ENCODE results near the gene SRL. TPM values are rescaled to one million over a fixed set of nuclear protein-coding genes. Genes with fewer than 3 reads are reported as not detected.

Gene SRL
- total RNA-seq, 1 donor: not detected

GRCh38 chr16:4246777-4247459 is 5.0 kb upstream of the SRL start:
- H3K27me3 ChIP-seq (ENCODE audit: insufficient read depth, low read length): no peaks in the 10 kb centered on the region
- H3K79me2 ChIP-seq (ENCODE audit: insufficient read depth, low read length): no peaks in the 10 kb centered on the region
- TF ChIP-seq, protein P1, sequence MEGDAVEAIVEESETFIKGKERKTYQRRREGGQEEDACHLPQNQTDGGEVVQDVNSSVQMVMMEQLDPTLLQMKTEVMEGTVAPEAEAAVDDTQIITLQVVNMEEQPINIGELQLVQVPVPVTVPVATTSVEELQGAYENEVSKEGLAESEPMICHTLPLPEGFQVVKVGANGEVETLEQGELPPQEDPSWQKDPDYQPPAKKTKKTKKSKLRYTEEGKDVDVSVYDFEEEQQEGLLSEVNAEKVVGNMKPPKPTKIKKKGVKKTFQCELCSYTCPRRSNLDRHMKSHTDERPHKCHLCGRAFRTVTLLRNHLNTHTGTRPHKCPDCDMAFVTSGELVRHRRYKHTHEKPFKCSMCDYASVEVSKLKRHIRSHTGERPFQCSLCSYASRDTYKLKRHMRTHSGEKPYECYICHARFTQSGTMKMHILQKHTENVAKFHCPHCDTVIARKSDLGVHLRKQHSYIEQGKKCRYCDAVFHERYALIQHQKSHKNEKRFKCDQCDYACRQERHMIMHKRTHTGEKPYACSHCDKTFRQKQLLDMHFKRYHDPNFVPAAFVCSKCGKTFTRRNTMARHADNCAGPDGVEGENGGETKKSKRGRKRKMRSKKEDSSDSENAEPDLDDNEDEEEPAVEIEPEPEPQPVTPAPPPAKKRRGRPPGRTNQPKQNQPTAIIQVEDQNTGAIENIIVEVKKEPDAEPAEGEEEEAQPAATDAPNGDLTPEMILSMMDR (IDR thresholded peaks at IDR 0.05; ENCODE audit: extremely low read depth, low read depth, low read length): no peak
- H3K4me3 ChIP-seq (ENCODE audit: insufficient read depth, low read length): no peak overlapping the region
- no peak overlapping the region for H3K4me2 ChIP-seq (ENCODE audit: insufficient read depth, low read length)
- no peak overlapping the region for H2AFZ ChIP-seq (ENCODE audit: low read length)
- no peaks in the 10 kb centered on the region for H3K4me1 ChIP-seq (ENCODE audit: insufficient read depth, low read length)
- no peak overlapping the region for H3K27ac ChIP-seq (ENCODE audit: low read depth, low read length)
- DNase-seq (ENCODE audit: insufficient read length, low spot score, missing footprints): no peak
- no peaks in the 10 kb centered on the region for H3K36me3 ChIP-seq (ENCODE audit: insufficient read depth, low read length)
- H3K9me3 ChIP-seq (ENCODE audit: low read depth, low read length): no peaks in the 10 kb centered on the region
- peaks cover 3% of the 10 kb centered on the region for H4K20me1 ChIP-seq (ENCODE audit: insufficient read depth, low read length)

GRCh38 chr16:4245077-4245791 is 3.4 kb upstream of the SRL start:
- H3K9me3 ChIP-seq (ENCODE audit: low read depth, low read length): no peaks in the 10 kb centered on the region
- H3K4me3 ChIP-seq (ENCODE audit: insufficient read depth, low read length): no peak overlapping the region
- no peaks in the 10 kb centered on the region for H3K4me1 ChIP-seq (ENCODE audit: insufficient read depth, low read length)
- H3K27me3 ChIP-seq (ENCODE audit: insufficient read depth, low read length): no peaks in the 10 kb centered on the region
- TF ChIP-seq, protein P1 (IDR thresholded peaks at IDR 0.05; ENCODE audit: extremely low read depth, low read depth, low read length): no peak
- H3K36me3 ChIP-seq (ENCODE audit: insufficient read depth, low read length): no peaks in the 10 kb centered on the region
- no peak for DNase-seq (ENCODE audit: insufficient read length, low spot score, missing footprints)
- no peaks in the 10 kb centered on the region for H3K79me2 ChIP-seq (ENCODE audit: insufficient read depth, low read length)
- H2AFZ ChIP-seq (ENCODE audit: low read length): no peak overlapping the region
- peaks cover 3% of the 10 kb centered on the region for H4K20me1 ChIP-seq (ENCODE audit: insufficient read depth, low read length)
- H3K4me2 ChIP-seq (ENCODE audit: insufficient read depth, low read length): no peak overlapping the region
- no peak overlapping the region for H3K27ac ChIP-seq (ENCODE audit: low read depth, low read length)

- Histone ChIP-seq H3K36me3 (ENCODE audit: insufficient read depth, low read length) (no peaks in the 10 kb centered on the region), H3K27me3 (ENCODE audit: insufficient read depth, low read length) (no peaks in the 10 kb centered on the region), H3K9me3 (ENCODE audit: low read depth, low read length) (no peaks in the 10 kb centered on the region), H3K27ac (ENCODE audit: low read depth, low read length) (no peak overlapping the region), H4K20me1 (ENCODE audit: insufficient read depth, low read length) (peaks cover 1% of the 10 kb centered on the region), H2AFZ (ENCODE audit: low read length) (no peak overlapping the region), H3K4me1 (ENCODE audit: insufficient read depth, low read length) (no peaks in the 10 kb centered on the region), H3K4me3 (ENCODE audit: insufficient read depth, low read length) (no peak overlapping the region), H3K4me2 (ENCODE audit: insufficient read depth, low read length) (no peak overlapping the region), H3K79me2 (ENCODE audit: insufficient read depth, low read length) (no peaks in the 10 kb centered on the region)
- no peak for DNase-seq (ENCODE audit: insufficient read length, low spot score, missing footprints)
- TF ChIP-seq, protein P1 (IDR thresholded peaks at IDR 0.05; ENCODE audit: extremely low read depth, low read depth, low read length): no peak
Measured at GRCh38 chr16:4244254-4245076, 2.6 kb upstream of the SRL start.

Measured in osteoblast (primary cell).